DND-41 (cell line): Measurements from ENCODE around the gene SPATA3.

Source experiments
- ATAC-seq: fragments of 200-7000 bp; cut with Tn5 transposase; 3 replicates; pipeline ENCODE4 v1.9.1; 2021; ENCODE audit warnings: low read depth; ENCODE audit not compliant: insufficient read depth
- DNase-seq: peaks from one replicate; pipeline ENCODE4 v3.0.0-alpha.2; 2020
- H2AFZ ChIP-seq: 2 replicates; pipeline ENCODE4 v1.6.0; 2012; ENCODE audit warnings: low read depth, low read length
- H3K27ac ChIP-seq: 2 replicates; pipeline ENCODE4 v1.5.1; 2012; ENCODE audit warnings: low read length, inconsistent platforms
- H3K27me3 ChIP-seq: fragments of 200-600 bp; sonication (generic); 2 replicates; pipeline ENCODE4 v1.6.0; 2012; ENCODE audit warnings: low read length, mild to moderate bottlenecking, inconsistent platforms; ENCODE audit not compliant: insufficient read depth, poor library complexity
- H3K36me3 ChIP-seq: 2 replicates; pipeline ENCODE4 v1.5.1; 2012; ENCODE audit warnings: low read length, inconsistent platforms; ENCODE audit not compliant: insufficient read depth
- H3K4me1 ChIP-seq: 2 replicates; pipeline ENCODE4 v1.5.1; 2012; ENCODE audit warnings: mild to moderate bottlenecking, low read length; ENCODE audit not compliant: insufficient read depth
- H3K4me2 ChIP-seq: 2 replicates; pipeline ENCODE4 v1.6.0; 2012; ENCODE audit warnings: mild to moderate bottlenecking, moderate library complexity, low read length, inconsistent platforms; ENCODE audit not compliant: insufficient read depth
- H3K4me3 ChIP-seq, 2 experiments: fragments of 200-600 bp in 1 of 2; shearing (Covaris generic) in 1 of 2; 2 replicates each; pipeline ENCODE4 v1.5.1; 2012 to 2016; ENCODE audit warnings: inconsistent platforms in 2 of 2, low read length in 2 of 2, mild to moderate bottlenecking in 2 of 2, low read depth in 1 of 2, moderate library complexity in 1 of 2
- H3K79me2 ChIP-seq: 2 replicates; pipeline ENCODE4 v1.6.0; 2012; ENCODE audit warnings: low read length, inconsistent platforms; ENCODE audit not compliant: insufficient read depth
- H3K9ac ChIP-seq: 2 replicates; pipeline ENCODE4 v1.6.0; 2012; ENCODE audit warnings: low read depth, mild to moderate bottlenecking, inconsistent platforms, low read length, moderate library complexity
- H3K9me3 ChIP-seq: 2 replicates; pipeline ENCODE4 v1.5.1; 2012; ENCODE audit warnings: low read length, moderate library complexity, mild to moderate bottlenecking, inconsistent platforms; ENCODE audit not compliant: insufficient read depth, severe bottlenecking
- H4K20me1 ChIP-seq: 2 replicates; pipeline ENCODE4 v1.6.0; 2012; ENCODE audit warnings: low read length; ENCODE audit not compliant: insufficient read depth
- CTCF ChIP-seq: IDR thresholded peaks from 2 replicates; pipeline ENCODE4 v1.5.1; 2012; ENCODE audit warnings: borderline replicate concordance, low read length, moderate library complexity, mild to moderate bottlenecking; ENCODE audit not compliant: poor library complexity, severe bottlenecking; ENCODE audit errors: extremely low read depth
- EZH2 ChIP-seq: IDR thresholded peaks from 3 replicates; pipeline ENCODE4 v1.6.1; 2012; ENCODE audit warnings: borderline replicate concordance, low read depth, mild to moderate bottlenecking, moderate library complexity, low read length, inconsistent platforms; ENCODE audit not compliant: severe bottlenecking

The SPATA3 gene

GRCh38 chr2:230991598-230991997 is 4.3 kb upstream of the SPATA3 start:
- no peak overlapping the region for H3K4me2 ChIP-seq
- no peaks in the 10 kb centered on the region for H3K79me2 ChIP-seq
- peaks cover 5% of the 10 kb centered on the region for H3K4me1 ChIP-seq
- DNase-seq, result no peak
- H3K4me3 ChIP-seq, result no peak overlapping the region
- TF ChIP-seq EZH2 (no peak), CTCF (no peak)
- H3K9ac ChIP-seq, result no peak overlapping the region
- H3K27me3 ChIP-seq, result no peaks in the 10 kb centered on the region
- no peak overlapping the region for H3K27ac ChIP-seq
- no peak overlapping the region for H2AFZ ChIP-seq
- no peaks in the 10 kb centered on the region for H3K36me3 ChIP-seq
- no peaks in the 10 kb centered on the region for H3K9me3 ChIP-seq
- ATAC-seq, result no peak
- H4K20me1 ChIP-seq, result no peaks in the 10 kb centered on the region

GRCh38 chr2:230996661-230997060 is 740 bp downstream of the SPATA3 start:
- no peak for TF ChIP-seq CTCF
- no peak for TF ChIP-seq EZH2
- no peaks in the 10 kb centered on the region for H3K9me3 ChIP-seq
- no peak overlapping the region for H3K27ac ChIP-seq
- no peaks in the 10 kb centered on the region for H3K4me1 ChIP-seq
- H3K36me3 ChIP-seq, result no peaks in the 10 kb centered on the region
- no peak overlapping the region for H3K4me3 ChIP-seq
- no peaks in the 10 kb centered on the region for H3K27me3 ChIP-seq
- no peaks in the 10 kb centered on the region for H4K20me1 ChIP-seq
- no peaks in the 10 kb centered on the region for H3K79me2 ChIP-seq
- H3K9ac ChIP-seq, result no peak overlapping the region
- DNase-seq (no peak), ATAC-seq (no peak)
- no peak overlapping the region for H2AFZ ChIP-seq
- no peak overlapping the region for H3K4me2 ChIP-seq

- Histone ChIP-seq H4K20me1 (no peaks in the 10 kb centered on the region), H3K4me1 (no peaks in the 10 kb centered on the region), H3K27ac (no peak overlapping the region), H3K27me3 (no peaks in the 10 kb centered on the region), H3K9me3 (no peaks in the 10 kb centered on the region), H2AFZ (no peak overlapping the region), H3K79me2 (no peaks in the 10 kb centered on the region), H3K4me2 (no peak overlapping the region), H3K36me3 (no peaks in the 10 kb centered on the region), H3K4me3 (no peak overlapping the region), H3K9ac (no peak overlapping the region)
- DNase-seq (no peak), ATAC-seq (no peak)
- TF ChIP-seq CTCF (no peak), EZH2 (no peak)
Observed at GRCh38 chr2:230998882-230999281, 3.0 kb downstream of the SPATA3 start.

- Histone ChIP-seq H3K4me3 (no peak overlapping the region), H3K27ac (no peak overlapping the region), H4K20me1 (no peaks in the 10 kb centered on the region), H3K9me3 (no peaks in the 10 kb centered on the region), H3K4me2 (no peak overlapping the region), H3K9ac (no peak overlapping the region), H3K27me3 (no peaks in the 10 kb centered on the region), H3K36me3 (no peaks in the 10 kb centered on the region), H2AFZ (no peak overlapping the region), H3K4me1 (no peaks in the 10 kb centered on the region), H3K79me2 (no peaks in the 10 kb centered on the region)
- no peak for DNase-seq
- TF ChIP-seq EZH2, result no peak
- TF ChIP-seq CTCF, result no peak
- ATAC-seq, result no peak
Observed at GRCh38 chr2:230999477-230999876, 3.6 kb downstream of the SPATA3 start.
